Mesothelial cell of epicardium (in vitro differentiated cells): ENCODE measurements around the gene NRSN2. TPM values are rescaled to one million over a fixed set of nuclear protein-coding genes. Genes with fewer than 3 reads are reported as not detected.

ENCODE experiments used
- DNase-seq, 2 experiments: peaks; one replicate each; pipeline ENCODE4 v3.0.0; 2021; ENCODE audit warnings: low spot score in 2 of 2; ENCODE audit not compliant: unreplicated experiment in 2 of 2
- H3K27ac Mint-ChIP-seq: 2 replicates; pipeline ENCODE4 v1.8.0; 2021; ENCODE audit warnings: mixed read lengths
- H3K27me3 Mint-ChIP-seq: 2 replicates; pipeline ENCODE4 v1.8.0; 2021; ENCODE audit warnings: low read depth, mixed read lengths
- H3K36me3 Mint-ChIP-seq: 2 replicates; pipeline ENCODE4 v1.8.0; 2021; ENCODE audit warnings: mixed read lengths
- H3K4me1 Mint-ChIP-seq: 2 replicates; pipeline ENCODE4 v1.8.0; 2021; ENCODE audit warnings: mixed read lengths
- H3K4me3 Mint-ChIP-seq: 2 replicates; pipeline ENCODE4 v1.8.0; 2021; ENCODE audit warnings: mild to moderate bottlenecking, moderate library complexity, mixed read lengths
- H3K9me3 Mint-ChIP-seq: 2 replicates; pipeline ENCODE4 v1.8.0; 2021; ENCODE audit warnings: mixed read lengths
- CTCF ChIP-seq: fragments of 200-600 bp; sonication (generic); IDR thresholded peaks from one replicate; pipeline ENCODE4 v1.5.0; 2021; ENCODE audit warnings: antibody characterized with exemption; ENCODE audit not compliant: unreplicated experiment
- total RNA-seq: library from RNA; stranded (reverse); gene quantifications from 3 replicates; pipeline ENCODE4 v1.2.1, GENCODE V29; 2021

Gene NRSN2
- total RNA-seq, 1 donor from 2014 or later: 46.2 TPM

DNA sequence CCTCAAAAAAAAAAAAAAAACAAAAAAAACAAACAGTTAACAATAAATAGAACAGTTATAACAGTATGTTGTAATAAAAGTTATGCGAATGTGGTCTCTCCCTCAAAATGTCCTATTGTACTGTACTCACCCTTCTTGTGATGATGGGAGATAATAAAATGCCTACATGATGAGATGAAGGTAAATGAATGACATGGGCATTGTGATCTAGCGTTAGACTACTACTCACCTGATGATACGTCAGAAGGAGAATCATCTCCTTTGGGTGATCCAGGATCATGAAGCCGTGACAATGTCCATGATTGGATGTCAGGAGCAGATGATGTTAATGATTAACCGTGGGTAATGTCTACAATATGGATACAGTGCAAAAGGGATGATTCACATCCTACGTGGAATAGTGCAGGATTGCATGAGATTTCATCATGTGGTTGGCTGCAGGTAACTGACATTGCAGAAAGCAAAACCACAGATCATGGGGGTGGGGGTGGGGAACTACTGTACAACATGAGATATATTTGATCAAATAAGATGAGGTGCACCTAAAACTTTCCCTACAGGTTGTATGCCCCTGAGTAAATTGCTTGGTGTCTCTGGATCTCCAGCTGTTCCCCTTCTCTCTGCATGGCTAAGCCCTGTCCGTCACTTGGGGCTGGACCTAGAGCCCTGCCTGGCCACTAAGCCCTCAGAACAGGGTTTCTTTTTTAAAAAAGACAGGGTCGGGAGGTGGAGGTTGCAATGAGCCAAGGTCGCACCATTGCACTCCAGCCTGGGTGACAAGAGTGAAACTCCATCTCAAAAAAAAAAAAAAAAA is 55.0 kb downstream of the NRSN2 start:
- peaks cover 12% of the 10 kb centered on the region for H3K9me3 Mint-ChIP-seq
- no peak overlapping the region for H3K27ac Mint-ChIP-seq
- peaks cover 4% of the 10 kb centered on the region for H3K36me3 Mint-ChIP-seq
- no peak overlapping the region for H3K4me3 Mint-ChIP-seq
- peaks cover 4% of the 10 kb centered on the region for H3K4me1 Mint-ChIP-seq
- DNase-seq: no peak
- H3K27me3 Mint-ChIP-seq: no peaks in the 10 kb centered on the region
- TF ChIP-seq CTCF: no peak

DNA sequence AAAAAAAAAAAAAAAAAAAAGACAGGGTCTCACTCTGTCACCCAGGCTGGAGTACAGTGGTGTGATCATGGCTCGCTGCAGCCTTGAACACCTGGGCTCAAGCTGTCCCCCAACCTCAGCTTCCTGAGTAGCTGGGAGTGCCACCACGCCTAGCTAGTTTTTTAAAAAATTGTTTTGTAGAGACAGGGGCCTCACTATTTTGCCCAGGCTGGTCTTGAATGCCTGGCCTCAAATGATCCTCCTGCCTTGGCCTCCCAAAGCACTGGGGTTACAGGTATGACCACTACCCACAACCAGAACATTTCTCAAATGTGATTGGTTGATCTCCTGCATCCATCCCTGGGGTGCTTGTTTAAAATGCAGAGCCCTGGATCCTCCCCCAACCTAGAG is 55.6 kb downstream of the NRSN2 start:
- no peak for DNase-seq
- no peak for TF ChIP-seq CTCF
- H3K4me3 Mint-ChIP-seq: no peak overlapping the region
- peaks cover 3% of the 10 kb centered on the region for H3K36me3 Mint-ChIP-seq
- peaks cover 12% of the 10 kb centered on the region for H3K9me3 Mint-ChIP-seq
- peaks cover 10% of the 10 kb centered on the region for H3K4me1 Mint-ChIP-seq
- no peak overlapping the region for H3K27ac Mint-ChIP-seq
- H3K27me3 Mint-ChIP-seq: no peaks in the 10 kb centered on the region

- TF ChIP-seq CTCF: no peak
- no peak overlapping the region for H3K27ac Mint-ChIP-seq
- H3K4me1 Mint-ChIP-seq: peaks cover 10% of the 10 kb centered on the region
- no peak overlapping the region for H3K4me3 Mint-ChIP-seq
- peaks cover 12% of the 10 kb centered on the region for H3K9me3 Mint-ChIP-seq
- H3K36me3 Mint-ChIP-seq: peaks cover 1% of the 10 kb centered on the region
- H3K27me3 Mint-ChIP-seq: no peaks in the 10 kb centered on the region
- DNase-seq: no peak
Measured at GRCh38 chr20:402898-403581, 56.1 kb downstream of the NRSN2 start.

- Mint-ChIP-seq H3K4me3 (no peak overlapping the region), H3K9me3 (peaks cover 12% of the 10 kb centered on the region), H3K27me3 (no peaks in the 10 kb centered on the region), H3K36me3 (no peaks in the 10 kb centered on the region), H3K27ac (no peak overlapping the region), H3K4me1 (peaks cover 10% of the 10 kb centered on the region)
- no peak for TF ChIP-seq CTCF
- no peak for DNase-seq
Measured at GRCh38 chr20:403582-403957, 56.7 kb downstream of the NRSN2 start.

DNA sequence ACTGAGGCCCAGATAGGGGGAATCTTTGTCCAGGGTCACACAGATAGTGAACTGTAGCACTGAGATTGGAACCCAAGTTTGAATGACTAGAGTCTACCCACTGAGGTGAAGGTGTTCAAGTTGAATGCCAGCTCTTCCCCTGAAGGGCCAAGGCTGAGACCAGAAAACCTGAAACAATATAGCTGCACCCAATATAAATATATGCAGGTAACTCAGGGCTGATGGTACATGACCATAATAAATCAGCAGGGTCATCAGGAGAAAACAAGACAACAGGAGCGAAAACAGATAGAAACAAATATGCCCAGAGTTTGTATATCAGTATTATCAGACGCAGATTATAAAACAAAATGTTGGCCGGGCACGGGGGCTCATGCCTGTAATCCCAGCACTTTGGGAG is 57.2 kb downstream of the NRSN2 start:
- H3K9me3 Mint-ChIP-seq: peaks cover 12% of the 10 kb centered on the region
- no peak for DNase-seq
- peaks cover 13% of the 10 kb centered on the region for H3K4me1 Mint-ChIP-seq
- H3K27me3 Mint-ChIP-seq: no peaks in the 10 kb centered on the region
- no peaks in the 10 kb centered on the region for H3K36me3 Mint-ChIP-seq
- H3K27ac Mint-ChIP-seq: no peak overlapping the region
- no peak overlapping the region for H3K4me3 Mint-ChIP-seq
- no peak for TF ChIP-seq CTCF

Other genes with a start within 250 kb of the NRSN2 start
- gene DEFB126, start 204.5 kb upstream of the NRSN2 start, total RNA-seq: not detected in 3 replicates
- gene DEFB127, start 189.7 kb upstream of the NRSN2 start, total RNA-seq: not detected in 3 replicates
- gene DEFB128, start 157.4 kb upstream of the NRSN2 start, total RNA-seq: not detected in 3 replicates
- not detected in 3 replicates for gene DEFB129, start 119.9 kb upstream of the NRSN2 start, total RNA-seq
- gene DEFB132, start 89.4 kb upstream of the NRSN2 start, total RNA-seq: not detected in 3 replicates
- 52.3 to 58.1 TPM (median 52.8 TPM) in 3 replicates for gene C20orf96, start 56.4 kb upstream of the NRSN2 start, total RNA-seq
- gene ZCCHC3, start 49.5 kb upstream of the NRSN2 start, total RNA-seq: 40.2 to 40.8 TPM (median 40.5 TPM) in 3 replicates
- 65.9 to 67.0 TPM (median 66.8 TPM) in 3 replicates for gene SOX12, start 21.6 kb upstream of the NRSN2 start, total RNA-seq
- 3.6 to 3.9 TPM (median 3.8 TPM) in 3 replicates for gene TRIB3, start 33.6 kb downstream of the NRSN2 start, total RNA-seq
- gene RBCK1, start 61.2 kb downstream of the NRSN2 start, total RNA-seq: 108 to 111 TPM (median 108 TPM) in 3 replicates
- gene TBC1D20, start 115.4 kb downstream of the NRSN2 start, total RNA-seq: 34.1 to 37.1 TPM (median 34.4 TPM) in 3 replicates
- gene CSNK2A1, start 196.7 kb downstream of the NRSN2 start, total RNA-seq: 160 to 172 TPM (median 164 TPM) in 3 replicates